GM18499 (cell line): ENCODE measurements around the gene SENP5.
"Not testable (repeated sequence)": the region's sequence is repeated elsewhere in the genome, so short reads cannot be mapped to it uniquely, and the experiment has no call there.

Source experiments
- ATAC-seq: cut with Tn5 transposase; IDR thresholded peaks from one replicate; pipeline ENCODE4 v1.9.1; 2021; ENCODE audit warnings: moderate number of reproducible peaks; ENCODE audit not compliant: insufficient read depth, unreplicated experiment

The SENP5 gene

DNA sequence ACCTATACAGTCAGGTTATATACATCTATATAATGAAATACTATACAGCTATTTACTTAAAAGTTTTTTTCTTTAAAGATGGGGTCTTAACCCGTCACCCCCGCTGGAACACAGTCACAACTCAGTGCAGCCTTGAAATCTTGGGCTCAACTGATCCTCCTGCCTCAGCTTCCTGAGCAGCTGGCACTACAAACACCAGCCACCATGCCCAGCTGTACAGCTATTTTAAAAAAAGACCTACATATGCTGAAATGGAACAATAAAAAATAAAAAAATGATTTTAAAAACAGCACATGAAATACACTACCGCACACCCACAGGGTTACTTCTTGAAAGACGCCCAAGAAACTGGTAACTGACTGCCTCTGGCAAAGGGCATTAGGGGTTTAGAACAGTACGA lies 70.9 kb downstream of the SENP5 start:
- ATAC-seq, result no peak

DNA sequence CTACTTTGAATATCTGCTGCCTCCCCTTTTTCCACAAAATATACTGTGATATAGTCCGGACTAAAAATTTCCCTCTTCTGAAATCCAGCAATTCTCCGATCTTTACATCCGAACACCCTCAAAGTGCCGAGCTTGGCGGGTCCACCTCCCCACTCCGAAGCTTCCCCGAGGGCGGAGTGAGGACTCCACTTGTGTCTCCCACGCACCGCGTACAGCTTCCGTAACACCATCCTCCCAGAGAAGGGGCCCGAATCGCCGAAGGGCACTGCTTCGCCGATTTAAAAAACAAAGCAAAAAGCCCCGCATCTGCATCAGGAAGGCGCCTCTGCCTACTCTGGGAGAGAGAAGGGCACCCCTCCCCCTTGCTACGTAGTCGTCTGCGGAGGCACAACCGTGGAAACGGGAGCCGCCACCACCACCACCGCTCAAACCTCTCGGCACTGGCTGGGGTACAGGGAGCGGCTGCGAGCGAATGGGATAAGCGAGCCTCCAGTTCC lies 74.1 kb downstream of the SENP5 start:
- ATAC-seq, result no peak

DNA sequence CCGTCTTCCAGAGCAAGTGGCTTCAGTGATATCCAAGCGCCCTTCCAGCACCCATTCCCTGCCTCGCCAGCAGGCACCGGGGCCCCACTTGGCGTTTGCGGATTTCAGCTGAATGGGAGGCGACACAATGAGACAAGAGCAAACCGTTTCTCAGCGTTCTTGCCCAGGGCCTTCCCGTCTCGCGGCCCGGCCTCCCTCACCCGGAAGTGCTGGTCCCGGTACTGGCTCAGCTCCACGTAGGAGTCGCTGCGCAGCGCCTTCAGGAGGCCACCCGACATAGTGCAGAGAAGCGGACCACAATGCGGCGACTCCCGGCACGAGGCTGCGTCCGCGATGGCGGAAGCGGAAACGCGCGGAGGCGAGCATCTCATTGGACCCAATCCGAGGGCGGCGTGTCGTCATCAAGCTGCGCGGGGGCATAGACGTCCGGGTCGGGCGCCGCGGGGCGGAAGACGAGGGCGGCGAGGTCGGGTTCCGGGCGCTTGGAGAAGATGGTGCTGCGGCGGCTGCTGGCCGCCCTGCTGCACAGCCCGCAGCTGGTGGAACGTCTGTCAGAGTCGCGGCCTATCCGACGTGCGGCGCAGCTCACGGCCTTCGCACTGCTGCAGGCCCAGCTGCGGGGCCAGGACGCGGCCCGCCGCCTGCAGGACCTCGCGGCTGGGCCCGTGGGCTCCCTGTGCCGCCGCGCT lies 74.7 kb downstream of the SENP5 start, which contains the start of gene NCBP2:
Gene NCBP2, minus strand, starts transcription at position 303 of the 689 bp plus-strand sequence. Its CDS starts 25 bp downstream, at position 278.
- peak; percentile 49 for ATAC-seq

DNA sequence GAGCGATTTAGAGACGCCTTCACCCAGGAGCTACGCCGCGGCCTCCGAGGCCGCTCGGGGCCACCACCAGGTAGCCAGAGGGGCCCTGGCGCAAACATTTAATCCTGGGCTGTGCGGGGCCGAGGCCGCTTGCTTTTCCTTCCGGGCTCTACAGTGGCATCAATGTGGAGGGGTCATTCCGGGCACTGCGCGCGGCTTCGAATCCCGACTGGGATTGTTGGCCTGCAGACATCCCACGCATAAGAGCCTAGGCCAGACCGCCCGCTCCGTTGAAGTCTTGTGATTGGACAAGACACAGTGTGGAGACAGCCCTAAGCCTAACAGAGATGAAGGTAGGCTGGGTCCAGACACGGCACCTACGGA lies 75.2 kb downstream of the SENP5 start:
- ATAC-seq, result peak; percentile 2

DNA sequence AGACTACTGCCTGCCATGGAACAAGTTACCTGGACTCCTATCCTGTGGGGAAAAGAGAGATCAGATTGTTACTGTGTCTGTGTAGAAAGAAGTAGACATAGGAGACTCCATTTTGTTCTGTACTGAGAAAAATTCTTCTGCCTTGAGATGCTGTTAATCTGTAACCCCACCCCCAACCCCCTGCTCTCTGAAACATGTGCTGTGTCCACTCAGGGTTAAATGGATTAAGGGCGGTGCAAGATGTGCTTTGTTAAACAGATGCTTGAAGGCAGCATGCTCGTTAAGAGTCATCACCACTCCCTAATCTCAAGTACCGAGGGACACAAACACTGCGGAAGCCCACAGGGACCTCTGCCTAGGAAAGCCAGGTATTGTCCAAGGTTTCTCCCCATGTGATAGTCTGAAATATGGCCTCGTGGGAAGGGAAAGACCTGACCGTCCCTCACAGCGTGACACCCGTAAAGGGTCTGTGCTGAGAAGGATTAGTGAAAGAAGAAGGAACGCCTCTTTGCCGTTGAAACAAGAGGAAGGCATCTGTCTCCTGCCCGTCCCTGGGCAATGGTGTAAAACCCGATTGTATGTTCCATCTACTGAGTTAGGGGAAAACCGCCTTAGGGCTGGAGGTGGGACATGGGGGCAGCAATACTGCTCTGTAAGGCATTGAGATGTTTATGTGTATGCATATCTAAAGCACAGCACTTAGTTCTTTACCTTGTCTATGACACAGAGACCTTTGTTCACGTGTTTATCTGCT lies 76.5 kb downstream of the SENP5 start:
- not testable (repeated sequence) for ATAC-seq

DNA sequence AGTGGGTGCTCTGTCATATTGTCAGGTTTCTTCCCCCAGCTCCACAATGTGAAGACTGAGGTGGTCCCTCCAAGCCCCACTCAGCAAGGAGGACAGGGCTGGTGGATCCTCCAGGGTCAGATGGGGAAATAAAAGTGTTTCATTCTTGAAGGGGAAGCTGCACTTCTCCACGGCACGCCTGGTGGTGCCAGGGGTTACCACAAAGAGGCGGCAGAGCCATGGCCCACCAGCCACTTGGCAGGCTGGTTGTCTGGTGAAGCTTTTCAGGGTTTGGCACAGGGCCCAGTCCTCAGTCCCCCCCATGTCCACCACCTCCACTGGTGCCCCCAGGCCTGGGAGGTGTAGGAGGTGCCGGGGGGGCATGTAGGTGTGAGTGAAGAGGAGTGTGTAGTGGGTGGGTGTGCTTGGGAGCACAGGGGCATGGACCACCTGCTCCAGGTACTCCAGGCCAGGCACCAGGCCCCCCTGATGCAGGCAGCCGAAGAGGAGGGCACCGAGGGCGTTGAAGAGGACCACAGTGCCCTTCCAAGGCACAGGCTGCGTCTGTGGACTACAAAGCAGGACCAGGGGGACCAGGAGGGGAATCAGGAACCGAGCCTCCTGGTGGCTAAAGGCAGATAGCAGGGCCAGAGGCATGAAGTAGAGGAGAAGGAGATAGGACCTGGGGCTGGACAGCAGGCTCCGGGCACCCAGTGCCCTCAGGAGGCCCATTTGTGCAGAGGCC lies 79.6 kb downstream of the SENP5 start:
- ATAC-seq, result no peak

DNA sequence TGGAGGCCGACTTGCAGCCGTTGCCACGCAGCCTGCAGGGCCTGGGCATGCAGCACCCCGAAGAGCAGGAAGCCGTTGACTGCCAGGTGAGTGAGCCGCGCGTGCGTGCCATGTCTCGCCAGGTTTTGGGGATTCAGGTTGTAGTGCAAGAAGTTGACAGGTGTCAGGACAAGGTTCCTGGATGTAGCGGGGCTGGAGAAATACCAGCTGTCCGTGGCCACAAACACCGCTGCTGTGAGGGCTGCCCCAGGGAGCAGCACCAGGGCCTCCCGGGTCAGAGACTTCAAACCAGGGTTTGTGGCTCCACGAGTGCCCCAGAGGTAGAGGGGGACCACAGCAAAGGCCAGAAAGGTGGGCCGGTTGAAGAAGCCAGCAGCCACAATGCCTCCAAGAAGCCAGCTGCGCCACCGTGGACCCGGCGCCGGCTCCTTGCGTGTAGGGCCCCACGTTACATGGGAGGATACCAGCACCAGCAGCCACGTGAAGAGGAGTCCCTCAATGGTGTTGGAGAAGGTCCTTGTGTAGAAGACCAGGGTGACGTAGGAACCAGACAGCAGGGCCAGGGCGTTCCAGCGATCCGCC lies 80.2 kb downstream of the SENP5 start:
- no peak for ATAC-seq

DNA sequence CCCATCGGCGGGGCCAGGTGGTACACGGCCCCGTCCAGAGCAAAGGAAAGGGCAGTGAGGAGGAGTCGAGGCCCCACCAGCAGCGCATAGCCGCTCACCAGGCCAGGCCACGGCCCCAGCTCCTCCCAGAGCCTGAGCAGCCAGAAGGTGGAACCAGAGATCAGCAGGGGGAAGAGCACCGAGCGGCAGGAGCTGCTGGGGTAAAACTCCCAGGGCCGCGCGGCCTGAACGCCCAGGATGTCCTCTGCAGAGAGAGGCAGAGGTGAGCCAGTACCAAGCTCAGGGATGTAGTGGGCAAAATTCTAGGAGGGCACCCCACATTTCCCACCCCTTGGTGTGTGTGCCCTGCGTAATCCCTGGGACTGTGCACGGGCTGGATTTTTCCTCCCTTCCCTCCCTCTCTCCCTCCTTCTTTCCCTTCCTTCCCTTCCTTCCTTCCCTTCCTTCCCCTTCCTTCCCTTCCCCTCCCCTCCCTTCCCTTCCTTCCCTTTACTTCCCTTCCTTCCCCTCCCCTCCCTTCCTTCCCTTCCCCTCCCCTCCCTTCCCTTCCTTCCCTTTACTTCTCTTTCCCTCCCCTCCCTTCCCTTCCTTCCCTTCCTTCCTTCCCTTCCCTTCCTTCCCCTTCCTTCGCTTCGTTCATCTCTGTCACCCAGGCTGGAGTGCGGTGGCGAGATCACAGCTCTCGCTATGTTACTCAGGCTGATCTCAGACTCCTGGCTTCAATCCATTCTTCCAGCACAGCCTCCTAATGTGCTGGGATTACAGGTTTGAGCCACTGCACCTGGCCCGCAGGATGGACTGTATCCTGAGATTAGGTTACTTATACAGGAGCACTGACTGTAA lies 80.9 kb downstream of the SENP5 start:
- no peak for ATAC-seq

DNA sequence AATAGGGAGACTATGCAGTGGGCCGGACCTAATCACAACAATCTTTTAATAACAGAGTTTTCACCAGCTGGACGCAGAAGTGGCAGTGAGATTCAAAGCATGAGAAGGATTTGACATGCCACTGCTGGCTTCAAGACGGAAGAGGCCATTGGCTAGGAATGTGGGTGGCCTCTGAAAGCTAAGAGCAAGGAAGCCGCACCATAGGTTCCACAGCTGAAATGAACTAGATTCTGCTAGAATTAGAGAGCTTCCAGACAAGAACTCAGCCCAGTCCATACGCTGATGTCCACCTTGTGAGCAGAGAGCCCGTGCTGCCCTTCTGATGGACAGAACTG lies 81.5 kb downstream of the SENP5 start:
- no peak for ATAC-seq

DNA sequence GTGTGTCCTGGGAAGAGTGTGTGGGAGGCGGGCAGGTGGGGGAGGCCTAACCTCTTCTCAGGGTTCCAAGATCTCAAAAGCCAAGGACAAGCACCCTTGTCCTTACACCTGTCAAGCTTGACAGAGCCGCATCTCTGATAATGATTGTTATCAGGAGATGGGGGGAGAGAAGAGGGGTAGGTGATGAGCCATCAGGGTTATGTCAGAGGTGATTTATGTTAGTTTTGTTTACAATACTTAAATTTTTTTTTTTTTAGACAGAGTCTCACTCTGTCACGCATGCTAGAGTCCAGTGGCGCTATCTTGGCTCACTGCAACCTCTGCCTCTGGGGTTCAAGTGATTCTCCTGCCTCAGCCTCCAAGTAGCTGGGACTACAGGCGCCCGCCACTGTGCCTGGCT lies 82.0 kb downstream of the SENP5 start:
- ATAC-seq, result no peak

DNA sequence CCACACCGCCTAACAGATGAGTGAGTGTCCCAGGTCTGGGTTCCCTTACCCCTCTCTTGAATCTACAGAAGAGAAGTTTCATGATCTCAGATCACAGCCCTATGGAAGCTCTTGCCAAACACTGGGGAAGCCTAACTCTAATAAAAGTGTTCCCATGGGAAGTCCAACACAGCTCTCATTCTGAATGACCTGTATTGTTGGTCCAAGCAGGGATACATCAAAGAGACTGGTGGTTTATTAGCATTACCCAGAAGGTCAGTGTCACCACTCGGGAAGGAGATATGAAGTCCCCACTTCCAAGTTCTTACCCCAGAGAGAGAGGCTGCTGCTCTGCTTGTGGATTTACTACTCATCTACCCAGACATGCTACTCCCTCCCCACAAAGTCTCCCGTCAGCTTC lies 83.7 kb downstream of the SENP5 start:
- no peak for ATAC-seq

DNA sequence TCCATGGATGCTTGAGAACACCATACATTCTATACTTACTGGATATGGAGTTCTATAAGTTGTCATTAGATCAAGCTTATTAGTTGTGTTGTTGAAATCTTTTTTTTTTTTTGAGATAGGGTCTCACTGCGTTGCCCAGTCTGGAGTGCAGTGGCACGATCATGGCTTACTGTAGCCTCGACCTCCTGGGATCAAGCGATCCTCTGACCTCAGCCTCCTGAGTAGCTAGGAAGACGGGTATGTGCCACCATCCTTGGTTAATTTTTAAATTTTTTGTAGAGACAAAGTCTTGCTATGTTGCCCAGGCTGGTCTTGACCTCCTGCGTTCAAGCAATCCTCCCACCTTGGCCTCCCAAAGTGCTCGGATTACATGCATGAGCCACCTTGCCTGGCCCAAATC lies 87.1 kb downstream of the SENP5 start:
- ATAC-seq, result no peak

DNA sequence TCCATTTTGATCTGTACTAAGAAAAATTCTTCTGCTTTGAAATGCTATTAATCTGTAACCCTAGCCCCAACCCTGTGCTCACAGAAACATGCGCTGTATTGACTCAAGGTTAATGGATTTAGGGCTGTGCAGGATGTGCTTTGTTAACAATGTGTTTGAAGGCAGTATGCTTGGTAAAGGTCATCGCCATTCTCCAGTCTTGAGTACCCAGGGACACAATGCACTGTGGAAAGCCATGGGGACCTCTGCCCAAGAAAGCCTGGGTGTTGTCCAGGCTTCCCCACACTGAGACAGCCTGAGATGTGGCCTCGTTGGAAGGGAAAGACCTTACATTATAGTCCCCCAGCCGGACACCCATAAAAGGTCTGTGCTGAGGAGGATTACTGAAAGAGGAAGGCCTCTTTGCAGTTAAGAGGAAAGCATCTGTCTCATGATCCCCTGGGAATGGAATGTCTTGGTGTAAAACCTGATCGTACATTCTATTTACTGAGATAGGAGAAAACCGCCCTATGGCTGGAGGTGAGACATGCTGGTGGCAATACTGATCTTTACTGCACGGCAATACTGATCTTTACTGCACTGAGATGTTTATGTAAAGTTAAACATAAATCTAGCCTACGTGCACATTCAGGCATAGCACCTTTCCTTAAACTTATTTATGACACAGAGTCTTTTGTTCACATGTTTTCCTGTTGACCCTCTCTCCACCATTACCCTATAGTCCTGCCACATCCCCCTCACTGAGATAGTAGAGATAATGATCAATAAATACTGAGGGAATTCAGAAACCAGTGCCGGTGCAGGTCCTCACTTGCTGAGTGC lies 94.6 kb downstream of the SENP5 start:
- ATAC-seq, result no peak

DNA sequence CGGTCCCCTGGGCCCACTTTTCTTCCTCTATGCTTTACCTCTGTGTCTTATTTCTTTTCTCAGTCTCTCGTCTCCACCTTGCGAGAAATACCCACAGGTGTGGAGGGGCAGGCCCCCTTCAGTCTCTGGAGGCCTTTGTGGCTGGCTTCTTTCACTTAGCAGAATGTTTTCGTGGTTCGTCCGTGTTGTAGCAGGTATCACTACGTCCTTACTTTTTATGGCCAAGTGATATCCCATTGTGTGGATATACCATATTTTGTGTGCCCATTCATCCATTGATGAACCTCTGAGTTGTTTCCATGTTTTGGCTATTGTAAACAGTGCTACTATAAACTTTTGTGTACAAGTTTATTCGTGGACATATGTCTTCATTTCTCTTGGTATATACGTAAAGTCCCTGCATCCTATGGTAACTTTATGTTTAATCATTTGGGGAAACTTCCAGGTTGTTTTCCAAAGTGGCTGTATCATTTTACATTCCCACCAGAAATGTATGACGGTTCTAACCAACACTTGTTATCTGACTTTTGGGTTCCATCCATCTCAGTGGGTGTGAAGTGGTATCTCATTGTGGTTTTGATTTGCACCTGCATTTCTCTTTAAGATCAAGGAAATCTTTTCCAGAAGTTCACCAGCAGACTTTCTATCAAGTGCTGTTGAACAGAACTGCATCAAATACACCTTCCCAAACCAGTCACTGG lies 95.4 kb downstream of the SENP5 start:
- ATAC-seq, result no peak

DNA sequence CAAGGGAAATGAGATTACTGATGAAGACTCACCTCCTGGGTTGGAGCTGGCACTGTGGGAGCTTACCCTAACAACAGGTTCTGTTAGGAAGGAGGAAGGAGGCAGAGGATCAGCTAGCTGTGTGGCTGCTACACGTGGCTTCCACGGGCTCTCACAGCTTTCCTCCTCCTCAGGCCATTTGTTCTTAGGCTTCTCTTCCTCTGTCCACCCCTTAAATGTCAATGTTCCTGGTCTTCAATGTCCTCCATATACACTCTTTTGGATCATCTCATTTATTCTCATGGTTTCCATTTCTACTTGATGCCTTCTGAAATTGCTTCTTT lies 95.9 kb downstream of the SENP5 start:
- ATAC-seq, result no peak

DNA sequence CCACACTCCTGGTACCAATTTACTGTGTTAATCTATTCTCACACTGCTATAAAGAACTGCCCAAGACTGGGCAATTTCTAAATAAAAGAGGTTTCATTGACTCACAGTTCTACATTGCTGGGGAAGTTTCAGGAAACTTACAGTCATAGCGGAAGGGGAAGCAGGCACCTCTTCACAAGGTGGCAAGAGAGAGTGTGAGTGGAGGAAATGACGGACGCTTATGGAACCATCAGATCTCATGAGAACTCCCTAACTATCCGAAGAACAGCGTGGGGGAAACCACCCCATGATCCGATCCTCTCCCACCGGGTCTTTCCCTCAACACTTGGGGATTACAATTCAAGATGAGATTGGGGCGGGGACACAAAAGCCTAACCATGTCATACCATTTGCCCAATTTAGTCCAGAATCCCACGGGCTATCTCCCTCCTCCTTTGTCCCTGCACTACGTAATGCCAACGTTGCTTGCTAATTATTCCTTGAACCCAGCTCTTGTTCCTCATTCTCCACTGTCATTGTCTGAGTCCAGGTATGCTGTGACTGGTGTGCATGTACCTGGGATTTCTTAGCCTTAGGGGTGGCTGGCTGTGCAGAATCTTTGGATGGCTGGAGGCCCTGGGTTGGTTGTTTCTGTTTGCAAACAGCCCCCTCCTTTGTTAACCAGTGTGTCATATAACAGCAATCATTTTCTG lies 97.5 kb downstream of the SENP5 start:
- ATAC-seq, result no peak

DNA sequence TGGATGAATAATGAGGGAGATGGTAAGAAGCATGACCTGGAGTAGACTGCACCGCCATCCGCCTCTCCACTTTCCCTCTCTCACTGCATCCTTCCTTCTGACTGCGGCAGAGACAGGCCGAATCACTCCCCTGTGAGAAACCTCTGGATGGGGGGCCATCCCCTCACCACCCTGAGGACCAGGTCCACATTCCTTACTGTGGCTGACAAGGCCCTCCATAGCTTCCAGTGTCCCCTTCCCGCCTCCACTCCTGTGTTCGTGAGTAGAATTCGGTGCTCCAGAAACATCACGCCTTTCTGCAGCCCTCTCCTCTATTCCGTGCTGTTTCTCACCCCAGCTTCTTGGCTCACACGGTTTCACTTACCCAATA lies 98.1 kb downstream of the SENP5 start:
- no peak for ATAC-seq
